Stomach (tissue), 4 donors: Measurements from ENCODE around the gene PTPRD.

ENCODE experiments used
- CTCF ChIP-seq, 7 experiments: fragments of 450-650 bp in 4 of 7; fragments of 200-600 bp in 3 of 7; sonication (generic) in 3 of 7; IDR thresholded peaks; one replicate each; pipeline ENCODE4 v1.5.1; 2016 to 2019; ENCODE audit warnings: antibody characterized with exemption in 7 of 7, control low read depth in 2 of 7, mild to moderate bottlenecking in 1 of 7
- EP300 ChIP-seq: sonication (generic); formaldehyde crosslinking; IDR thresholded peaks from one replicate; pipeline ENCODE4 v1.6.1; 2017; ENCODE audit warnings: antibody characterized with exemption
- POLR2A ChIP-seq, 4 donors: fragments of 450-650 bp; IDR thresholded peaks; one replicate each; pipeline ENCODE4 v1.6.1; 2016; ENCODE audit warnings: antibody characterized with exemption in 4 of 4, control low read depth in 2 of 4, mild to moderate bottlenecking in 1 of 4, moderate library complexity in 1 of 4

- TF ChIP-seq CTCF (IDR thresholded peaks at IDR 0.05) (no peak), POLR2A (IDR thresholded peaks at IDR 0.05) (no peak), EP300 (no peak)
These were observed 1488.2 kb downstream of the PTPRD start for GRCh38 chr9:9124616-9125015.
